ENCODE data around the gene ZFYVE28.

The ZFYVE28 gene

DNA sequence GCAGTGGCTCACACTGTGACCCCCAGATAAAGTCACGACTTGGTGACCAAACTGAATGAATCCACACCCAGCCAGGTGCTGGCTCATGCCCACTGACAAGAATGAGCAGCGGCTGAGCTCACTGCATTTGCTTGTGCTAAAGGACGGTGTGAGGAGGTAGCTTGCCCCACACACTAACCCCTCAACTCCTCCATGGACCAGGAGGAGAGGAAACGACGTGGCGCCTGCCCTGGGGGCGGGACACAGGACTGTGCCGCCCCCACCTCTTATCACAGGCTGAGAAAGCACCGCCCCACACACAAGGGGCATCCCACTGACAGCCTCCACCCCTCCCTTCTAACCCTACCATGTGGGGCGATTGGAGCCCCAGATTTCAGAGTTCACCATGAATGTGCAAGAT lies 43.0 kb downstream of the ZFYVE28 start:
- Histone ChIP-seq H3K27me3 (ENCODE audit: low read length) (no peaks in the 10 kb centered on the region), H3K9me3 (ENCODE audit: insufficient read depth, low read length) (no peaks in the 10 kb centered on the region), H4K20me1 (ENCODE audit: low read depth, low read length) (no peaks in the 10 kb centered on the region), H2AFZ (ENCODE audit: low read depth, low read length, severe bottlenecking) (no peak overlapping the region), H3K4me3 (ENCODE audit: insufficient read depth, low read length, poor library complexity, severe bottlenecking) (no peak overlapping the region), H3K9me2 (replicated peaks; ENCODE audit: insufficient read depth, low read length) (no peaks in the 10 kb centered on the region), H3K9ac (ENCODE audit: low read length) (no peak overlapping the region), H3K79me2 (ENCODE audit: insufficient read depth, low read length) (no peaks in the 10 kb centered on the region), H3K27ac (ENCODE audit: low read depth, low read length) (no peak overlapping the region), H3F3A (ENCODE audit: insufficient read depth) (no peaks in the 10 kb centered on the region), H3K4me2 (ENCODE audit: low read depth, low read length, poor library complexity, severe bottlenecking) (no peak overlapping the region), H3K36me3 (ENCODE audit: low read length) (no peaks in the 10 kb centered on the region)
- TF ChIP-seq, protein P1, sequence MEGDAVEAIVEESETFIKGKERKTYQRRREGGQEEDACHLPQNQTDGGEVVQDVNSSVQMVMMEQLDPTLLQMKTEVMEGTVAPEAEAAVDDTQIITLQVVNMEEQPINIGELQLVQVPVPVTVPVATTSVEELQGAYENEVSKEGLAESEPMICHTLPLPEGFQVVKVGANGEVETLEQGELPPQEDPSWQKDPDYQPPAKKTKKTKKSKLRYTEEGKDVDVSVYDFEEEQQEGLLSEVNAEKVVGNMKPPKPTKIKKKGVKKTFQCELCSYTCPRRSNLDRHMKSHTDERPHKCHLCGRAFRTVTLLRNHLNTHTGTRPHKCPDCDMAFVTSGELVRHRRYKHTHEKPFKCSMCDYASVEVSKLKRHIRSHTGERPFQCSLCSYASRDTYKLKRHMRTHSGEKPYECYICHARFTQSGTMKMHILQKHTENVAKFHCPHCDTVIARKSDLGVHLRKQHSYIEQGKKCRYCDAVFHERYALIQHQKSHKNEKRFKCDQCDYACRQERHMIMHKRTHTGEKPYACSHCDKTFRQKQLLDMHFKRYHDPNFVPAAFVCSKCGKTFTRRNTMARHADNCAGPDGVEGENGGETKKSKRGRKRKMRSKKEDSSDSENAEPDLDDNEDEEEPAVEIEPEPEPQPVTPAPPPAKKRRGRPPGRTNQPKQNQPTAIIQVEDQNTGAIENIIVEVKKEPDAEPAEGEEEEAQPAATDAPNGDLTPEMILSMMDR (IDR thresholded peaks at IDR 0.05; ENCODE audit: insufficient read depth, low read length, poor library complexity, severe bottlenecking), result no peak
- no peak for TF ChIP-seq EZH2phosphoT487 (conservative IDR thresholded peaks at IDR 0.05; ENCODE audit: low read length)

- Histone ChIP-seq H3F3A (ENCODE audit: insufficient read depth) (no peaks in the 10 kb centered on the region), H3K27me3 (ENCODE audit: low read length) (no peaks in the 10 kb centered on the region), H3K79me2 (ENCODE audit: insufficient read depth, low read length) (no peaks in the 10 kb centered on the region), H3K9ac (ENCODE audit: low read length) (no peak overlapping the region), H2AFZ (ENCODE audit: low read depth, low read length, severe bottlenecking) (no peak overlapping the region), H3K4me2 (ENCODE audit: low read depth, low read length, poor library complexity, severe bottlenecking) (no peak overlapping the region), H3K9me2 (replicated peaks; ENCODE audit: insufficient read depth, low read length) (no peaks in the 10 kb centered on the region), H3K27ac (ENCODE audit: low read depth, low read length) (no peak overlapping the region), H3K4me3 (ENCODE audit: insufficient read depth, low read length, poor library complexity, severe bottlenecking) (no peak overlapping the region), H4K20me1 (ENCODE audit: low read depth, low read length) (no peaks in the 10 kb centered on the region), H3K36me3 (ENCODE audit: low read length) (no peaks in the 10 kb centered on the region), H3K9me3 (ENCODE audit: insufficient read depth, low read length) (0 out of 2 replicates have a peak, but pooled peaks cover 7% of the 10 kb centered on the region)
- no peak for TF ChIP-seq EZH2phosphoT487 (conservative IDR thresholded peaks at IDR 0.05; ENCODE audit: low read length)
- TF ChIP-seq, protein P1 (IDR thresholded peaks at IDR 0.05; ENCODE audit: insufficient read depth, low read length, poor library complexity, severe bottlenecking), result no peak
These were observed 44.9 kb downstream of the ZFYVE28 start for GRCh38 chr4:2373532-2373931.

DNA sequence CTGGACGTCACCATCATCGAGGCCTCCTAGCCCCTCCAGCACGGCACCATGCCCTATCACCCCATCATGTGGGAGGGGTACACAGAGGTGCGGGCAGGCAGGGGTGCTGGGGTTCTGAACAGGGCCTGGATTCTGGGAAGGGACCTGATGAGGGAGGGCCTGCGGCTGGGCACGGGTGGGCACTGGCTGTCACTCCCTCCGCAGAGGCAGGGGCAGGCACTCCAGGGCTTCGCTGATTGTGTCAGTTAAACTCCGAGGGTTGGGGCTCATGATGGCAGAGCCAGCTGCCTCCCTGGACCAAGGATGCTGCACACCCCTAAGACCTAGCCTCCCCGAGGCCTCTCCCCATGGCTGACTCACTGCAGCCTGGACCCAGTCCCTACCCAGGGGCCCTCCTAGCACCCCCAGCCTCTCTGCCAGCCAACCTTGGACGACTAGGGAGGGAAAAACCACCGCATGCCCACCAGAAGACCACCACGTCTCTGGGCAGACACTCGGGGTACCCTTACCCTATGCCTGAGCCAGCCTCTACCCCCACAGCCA lies 45.9 kb downstream of the ZFYVE28 start:
- H3K9me2 ChIP-seq (replicated peaks; ENCODE audit: insufficient read depth, low read length), result no peaks in the 10 kb centered on the region
- no peaks in the 10 kb centered on the region for H4K20me1 ChIP-seq (ENCODE audit: low read depth, low read length)
- TF ChIP-seq, protein P1 (IDR thresholded peaks at IDR 0.05; ENCODE audit: insufficient read depth, low read length, poor library complexity, severe bottlenecking), result no peak
- no peak for TF ChIP-seq EZH2phosphoT487 (conservative IDR thresholded peaks at IDR 0.05; ENCODE audit: low read length)

More for the DNA sequence above, 45.9 kb downstream of the ZFYVE28 start:
- H3K4me3 ChIP-seq (ENCODE audit: insufficient read depth, low read length, poor library complexity, severe bottlenecking), result no peak overlapping the region
- H3K9ac ChIP-seq (ENCODE audit: low read length), result no peak overlapping the region
- no peaks in the 10 kb centered on the region for H3K79me2 ChIP-seq (ENCODE audit: insufficient read depth, low read length)
- H3K27ac ChIP-seq (ENCODE audit: low read depth, low read length), result no peak overlapping the region
- H2AFZ ChIP-seq (ENCODE audit: low read depth, low read length, severe bottlenecking), result no peak overlapping the region
- no peaks in the 10 kb centered on the region for H3K27me3 ChIP-seq (ENCODE audit: low read length)
- no peaks in the 10 kb centered on the region for H3F3A ChIP-seq (ENCODE audit: insufficient read depth)
- 0 out of 2 replicates have a peak, but pooled peaks cover 8% of the 10 kb centered on the region for H3K9me3 ChIP-seq (ENCODE audit: insufficient read depth, low read length)
- H3K36me3 ChIP-seq (ENCODE audit: low read length), result no peaks in the 10 kb centered on the region
- no peak overlapping the region for H3K4me2 ChIP-seq (ENCODE audit: low read depth, low read length, poor library complexity, severe bottlenecking)

All from SU-DHL-6 (cell line).